ENCODE data around the gene PCAT7. TPM values are rescaled to one million over a fixed set of nuclear protein-coding genes. Genes with fewer than 3 reads are reported as not detected.

The PCAT7 gene
- total and polyA plus RNA-seq, 2 donors (not counting 3 experiments of a cell fraction or from before 2014, with no cell fraction given) = not detected

DNA sequence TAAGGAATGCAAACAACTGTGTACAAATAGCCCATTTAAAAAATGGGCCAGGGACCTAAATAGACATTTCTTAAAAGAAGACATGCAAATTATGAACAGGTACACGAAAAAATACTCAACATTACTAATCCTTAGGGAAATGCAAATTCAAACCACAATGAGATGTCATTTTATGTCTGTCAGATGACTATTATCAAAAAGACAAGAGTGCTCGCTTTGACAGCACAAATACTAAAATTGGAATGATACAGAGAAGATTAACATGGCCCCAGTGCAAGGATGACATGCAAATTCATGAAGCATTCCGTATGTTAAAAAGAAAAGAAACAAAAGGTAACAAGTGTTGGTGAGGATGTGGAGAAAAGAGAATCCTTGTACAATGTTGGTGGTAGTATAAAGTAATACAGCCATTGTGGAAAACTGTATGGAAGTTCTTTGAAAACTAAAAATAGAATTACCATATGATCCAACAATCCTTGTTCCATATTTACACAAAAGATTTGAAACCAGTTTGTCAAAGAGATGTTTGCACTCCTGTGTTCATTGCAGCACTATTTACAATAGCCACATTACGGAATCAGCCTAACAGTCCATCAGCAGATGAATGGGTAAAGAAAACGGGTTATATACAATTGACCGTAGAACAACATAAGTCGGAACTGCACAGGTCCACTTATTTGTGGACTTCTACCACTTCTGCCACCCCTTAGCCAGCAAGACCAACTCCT is 47.2 kb upstream of the PCAT7 start:
- CTCF ChIA-PET = no interaction called here
- Histone ChIP-seq H3K27me3 (ENCODE audit: control insufficient read depth in 2 of 2, insufficient read depth in 2 of 2, low read length in 2 of 2) (no peaks in the 10 kb centered on the region), H2AFZ (ENCODE audit: low read depth, low read length) (no peak overlapping the region), H3K4me3 (replicated peaks in 1 of 3; ENCODE audit: insufficient read depth in 1 of 3, low read depth in 1 of 3, low read length in 3 of 3) (no peak overlapping the region), H3K9ac (replicated peaks; ENCODE audit: extremely low read depth, insufficient read depth, low read length) (no peak overlapping the region), H3K4me1 (ENCODE audit: control insufficient read depth, extremely low read depth, insufficient read depth, low read length) (no peaks in the 10 kb centered on the region), H3K9me3 (replicated peaks; ENCODE audit: control insufficient read depth, insufficient read depth, low read length) (no peaks in the 10 kb centered on the region), H3K36me3 (ENCODE audit: control insufficient read depth in 2 of 2, extremely low read depth in 1 of 2, insufficient read depth in 2 of 2, low read length in 2 of 2) (no peaks in the 10 kb centered on the region), H3K4me2 (ENCODE audit: insufficient read depth, low read length) (no peak overlapping the region), H3K9me1 (replicated peaks; ENCODE audit: control insufficient read depth, extremely low read depth, insufficient read depth, low read length) (no peaks in the 10 kb centered on the region), H3K79me2 (ENCODE audit: control insufficient read depth, insufficient read depth, low read length) (no peaks in the 10 kb centered on the region), H3K27ac (ENCODE audit: insufficient read depth, low read depth, low read length) (no peak overlapping the region), H4K20me1 (replicated peaks; ENCODE audit: control insufficient read depth, extremely low read depth, insufficient read depth, low read length) (no peaks in the 10 kb centered on the region)
- TF ChIP-seq, protein P1, sequence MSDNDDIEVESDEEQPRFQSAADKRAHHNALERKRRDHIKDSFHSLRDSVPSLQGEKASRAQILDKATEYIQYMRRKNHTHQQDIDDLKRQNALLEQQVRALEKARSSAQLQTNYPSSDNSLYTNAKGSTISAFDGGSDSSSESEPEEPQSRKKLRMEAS (IDR thresholded peaks at IDR 0.05; ENCODE audit: insufficient read depth, insufficient read length) = no peak
- TF ChIP-seq EZH2 (IDR thresholded peaks at IDR 0.05; ENCODE audit: borderline replicate concordance, low read depth, low read length, severe bottlenecking) = no peak
- no peak for TF ChIP-seq GATA2 (IDR thresholded peaks at IDR 0.05; ENCODE audit: insufficient read depth, insufficient read length, low read depth, low read length)
- TF ChIP-seq FOS (IDR thresholded peaks at IDR 0.05; ENCODE audit: borderline replicate concordance, insufficient read depth, low read length) = no peak
- TF ChIP-seq, protein P2, sequence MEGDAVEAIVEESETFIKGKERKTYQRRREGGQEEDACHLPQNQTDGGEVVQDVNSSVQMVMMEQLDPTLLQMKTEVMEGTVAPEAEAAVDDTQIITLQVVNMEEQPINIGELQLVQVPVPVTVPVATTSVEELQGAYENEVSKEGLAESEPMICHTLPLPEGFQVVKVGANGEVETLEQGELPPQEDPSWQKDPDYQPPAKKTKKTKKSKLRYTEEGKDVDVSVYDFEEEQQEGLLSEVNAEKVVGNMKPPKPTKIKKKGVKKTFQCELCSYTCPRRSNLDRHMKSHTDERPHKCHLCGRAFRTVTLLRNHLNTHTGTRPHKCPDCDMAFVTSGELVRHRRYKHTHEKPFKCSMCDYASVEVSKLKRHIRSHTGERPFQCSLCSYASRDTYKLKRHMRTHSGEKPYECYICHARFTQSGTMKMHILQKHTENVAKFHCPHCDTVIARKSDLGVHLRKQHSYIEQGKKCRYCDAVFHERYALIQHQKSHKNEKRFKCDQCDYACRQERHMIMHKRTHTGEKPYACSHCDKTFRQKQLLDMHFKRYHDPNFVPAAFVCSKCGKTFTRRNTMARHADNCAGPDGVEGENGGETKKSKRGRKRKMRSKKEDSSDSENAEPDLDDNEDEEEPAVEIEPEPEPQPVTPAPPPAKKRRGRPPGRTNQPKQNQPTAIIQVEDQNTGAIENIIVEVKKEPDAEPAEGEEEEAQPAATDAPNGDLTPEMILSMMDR (IDR thresholded peaks at IDR 0.05; ENCODE audit: extremely low read depth in 1 of 2, insufficient read depth in 1 of 2, low read depth in 1 of 2, low read length in 2 of 2) = no peak
- TF ChIP-seq POLR2AphosphoS5 (IDR thresholded peaks at IDR 0.05; ENCODE audit: insufficient read depth, low read depth, low read length) = no peak
- no peak for TF ChIP-seq MYC (IDR thresholded peaks at IDR 0.05; ENCODE audit: low read depth, low read length)
- TF ChIP-seq POLR2A (IDR thresholded peaks at IDR 0.05; ENCODE audit: low read depth, low read length) = no peak
- no peak for TF ChIP-seq JUN (IDR thresholded peaks at IDR 0.05; ENCODE audit: borderline replicate concordance, insufficient read depth, insufficient read length, low read depth)
- POLR2A ChIA-PET = no interaction called here
- FAIRE-seq (no peak), DNase-seq (ENCODE audit: low read depth, low spot score) (no peak)
- no TSS peak for BruUV-seq (replicated peaks)
- dilution Hi-C loops (cut with MboI; ENCODE audit: extremely low pct_ligation_motif_present, low sequenced_read_pairs) = no loop called here
- intact Hi-C loops (cut with micrococcal nuclease) = no loop called here
